Endothelial cell (in vitro differentiated cells): ENCODE results near the gene LSAMP. TPM values are rescaled to one million over a fixed set of nuclear protein-coding genes. Genes with fewer than 3 reads are reported as not detected.
A peak's percentile ranks its signal among the peaks of the same experiment; 100 is the strongest.

Experiments
- DNase-seq: peaks from one replicate; pipeline ENCODE4 v3.0.0; 2021; ENCODE audit warnings: low spot score
- H3K27ac Mint-ChIP-seq: one replicate; pipeline ENCODE4 v1.8.0; 2021; ENCODE audit warnings: mixed read lengths, inconsistent platforms; ENCODE audit not compliant: unreplicated experiment
- H3K27me3 Mint-ChIP-seq: one replicate; pipeline ENCODE4 v1.8.0; 2021; ENCODE audit warnings: mild to moderate bottlenecking, moderate library complexity, mixed read lengths, inconsistent platforms; ENCODE audit not compliant: unreplicated experiment
- H3K36me3 Mint-ChIP-seq: one replicate; pipeline ENCODE4 v1.8.0; 2021; ENCODE audit warnings: mild to moderate bottlenecking, low read depth, mixed read lengths, inconsistent platforms; ENCODE audit not compliant: unreplicated experiment
- H3K4me1 Mint-ChIP-seq: one replicate; pipeline ENCODE4 v1.8.0; 2021; ENCODE audit warnings: mild to moderate bottlenecking, mixed read lengths, inconsistent platforms; ENCODE audit not compliant: unreplicated experiment
- H3K4me3 Mint-ChIP-seq: one replicate; pipeline ENCODE4 v1.8.0; 2021; ENCODE audit warnings: mild to moderate bottlenecking, mixed read lengths, inconsistent platforms; ENCODE audit not compliant: unreplicated experiment
- H3K9me3 Mint-ChIP-seq: one replicate; pipeline ENCODE4 v1.8.0; 2021; ENCODE audit warnings: mixed read lengths, inconsistent platforms; ENCODE audit not compliant: unreplicated experiment
- total RNA-seq: library from RNA; stranded (reverse); fragmentation: NEBNext Ultra II Directional; extraction: Animal tissue kit (Norgen Biotek cat#: 25700); gene quantifications from one replicate; pipeline ENCODE4 v1.2.1, GENCODE V29; 2021; ENCODE audit not compliant: unreplicated experiment
- TF ChIP-seq, protein P1 (sequence below): fragments of 200-600 bp; sonication (generic); IDR thresholded peaks from one replicate; pipeline ENCODE4 v1.5.0; 2021; ENCODE audit warnings: antibody characterized with exemption; ENCODE audit not compliant: unreplicated experiment

The LSAMP gene
- total RNA-seq, 1 donor from 2014 or later, result 6.1 TPM

DNA sequence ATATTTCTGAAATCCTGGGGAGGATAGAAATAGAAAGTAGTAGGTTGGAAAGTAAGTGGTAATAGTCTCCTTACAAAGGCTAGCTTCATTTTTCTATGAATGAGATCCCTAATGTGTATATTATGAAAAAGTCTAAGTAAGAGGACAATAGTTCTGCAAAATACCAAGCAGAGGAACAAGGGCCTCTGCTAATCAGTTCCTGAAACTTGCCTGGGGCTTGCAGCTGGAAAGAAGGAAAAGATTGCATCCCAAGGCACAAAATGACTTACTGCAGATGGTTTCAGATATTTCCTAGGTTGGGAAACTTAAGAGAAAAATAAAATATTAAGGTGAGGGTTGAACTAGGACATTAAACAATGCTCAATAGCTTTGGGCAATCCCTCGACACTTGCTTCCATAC is 528.4 kb downstream of the LSAMP start:
- TF ChIP-seq, protein P1, sequence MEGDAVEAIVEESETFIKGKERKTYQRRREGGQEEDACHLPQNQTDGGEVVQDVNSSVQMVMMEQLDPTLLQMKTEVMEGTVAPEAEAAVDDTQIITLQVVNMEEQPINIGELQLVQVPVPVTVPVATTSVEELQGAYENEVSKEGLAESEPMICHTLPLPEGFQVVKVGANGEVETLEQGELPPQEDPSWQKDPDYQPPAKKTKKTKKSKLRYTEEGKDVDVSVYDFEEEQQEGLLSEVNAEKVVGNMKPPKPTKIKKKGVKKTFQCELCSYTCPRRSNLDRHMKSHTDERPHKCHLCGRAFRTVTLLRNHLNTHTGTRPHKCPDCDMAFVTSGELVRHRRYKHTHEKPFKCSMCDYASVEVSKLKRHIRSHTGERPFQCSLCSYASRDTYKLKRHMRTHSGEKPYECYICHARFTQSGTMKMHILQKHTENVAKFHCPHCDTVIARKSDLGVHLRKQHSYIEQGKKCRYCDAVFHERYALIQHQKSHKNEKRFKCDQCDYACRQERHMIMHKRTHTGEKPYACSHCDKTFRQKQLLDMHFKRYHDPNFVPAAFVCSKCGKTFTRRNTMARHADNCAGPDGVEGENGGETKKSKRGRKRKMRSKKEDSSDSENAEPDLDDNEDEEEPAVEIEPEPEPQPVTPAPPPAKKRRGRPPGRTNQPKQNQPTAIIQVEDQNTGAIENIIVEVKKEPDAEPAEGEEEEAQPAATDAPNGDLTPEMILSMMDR, result no peak
- H3K4me1 Mint-ChIP-seq, result no peaks in the 10 kb centered on the region
- H3K4me3 Mint-ChIP-seq, result no peak overlapping the region
- no peaks in the 10 kb centered on the region for H3K9me3 Mint-ChIP-seq
- no peaks in the 10 kb centered on the region for H3K36me3 Mint-ChIP-seq
- DNase-seq, result no peak
- no peak overlapping the region for H3K27ac Mint-ChIP-seq
- H3K27me3 Mint-ChIP-seq, result peaks cover 2% of the 10 kb centered on the region

DNA sequence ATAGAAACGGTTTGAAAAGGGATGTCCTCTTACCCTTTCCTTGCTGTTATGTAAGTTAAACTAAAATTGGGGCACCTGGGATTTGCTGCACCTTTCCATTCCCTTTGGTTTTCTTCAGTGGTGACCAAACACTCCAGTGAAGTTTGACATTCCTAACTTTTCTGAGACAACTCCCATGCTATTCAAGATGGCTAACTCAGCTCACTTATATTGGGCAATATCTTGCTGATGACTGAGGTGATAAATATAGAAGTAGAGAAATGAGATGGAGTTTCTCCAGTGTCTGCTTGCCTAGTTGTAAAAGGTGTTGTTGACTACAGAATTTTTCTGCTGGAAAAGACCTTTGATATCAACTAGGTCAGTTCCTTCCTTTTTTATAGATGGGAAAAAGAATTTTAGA is 530.2 kb downstream of the LSAMP start:
- H3K36me3 Mint-ChIP-seq, result no peaks in the 10 kb centered on the region
- TF ChIP-seq, protein P1, result no peak
- H3K4me1 Mint-ChIP-seq, result no peaks in the 10 kb centered on the region
- H3K27me3 Mint-ChIP-seq, result peaks cover 2% of the 10 kb centered on the region
- no peak overlapping the region for H3K27ac Mint-ChIP-seq
- H3K9me3 Mint-ChIP-seq, result no peaks in the 10 kb centered on the region
- H3K4me3 Mint-ChIP-seq, result no peak overlapping the region
- DNase-seq, result no peak

DNA sequence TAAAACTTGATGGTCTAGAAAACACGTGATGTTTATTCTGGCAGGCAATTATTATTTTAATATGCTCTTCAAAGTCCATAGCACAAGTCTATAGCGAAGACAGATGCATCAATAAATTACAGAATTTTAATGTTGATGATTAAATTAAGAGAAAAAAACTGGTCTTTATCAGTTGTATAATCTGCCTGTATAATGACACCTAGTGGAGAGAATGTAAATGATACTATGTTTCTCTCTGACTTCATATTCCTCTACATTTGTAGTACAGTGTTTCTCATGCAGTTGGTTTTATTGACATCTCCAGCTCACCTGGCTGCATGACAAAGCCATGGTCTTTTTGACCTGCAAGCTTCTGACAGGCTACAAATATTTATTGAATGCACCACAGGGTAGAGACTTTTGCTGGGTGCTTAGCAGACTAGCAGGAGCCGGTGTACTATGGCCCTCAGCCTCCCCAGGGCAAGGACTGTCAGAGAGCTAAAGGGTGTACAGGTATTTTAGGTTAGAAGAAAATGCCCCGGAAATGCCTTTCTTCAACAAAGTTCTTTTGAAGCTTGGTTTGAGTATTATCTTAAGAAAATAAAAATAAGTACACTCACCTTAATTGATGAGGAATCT is 532.1 kb downstream of the LSAMP start:
- Mint-ChIP-seq H3K27ac (no peak overlapping the region), H3K4me1 (no peaks in the 10 kb centered on the region), H3K4me3 (no peak overlapping the region), H3K36me3 (no peaks in the 10 kb centered on the region), H3K27me3 (peaks cover 2% of the 10 kb centered on the region), H3K9me3 (no peaks in the 10 kb centered on the region)
- TF ChIP-seq, protein P1, result peak; percentile 70
- no peak for DNase-seq

DNA sequence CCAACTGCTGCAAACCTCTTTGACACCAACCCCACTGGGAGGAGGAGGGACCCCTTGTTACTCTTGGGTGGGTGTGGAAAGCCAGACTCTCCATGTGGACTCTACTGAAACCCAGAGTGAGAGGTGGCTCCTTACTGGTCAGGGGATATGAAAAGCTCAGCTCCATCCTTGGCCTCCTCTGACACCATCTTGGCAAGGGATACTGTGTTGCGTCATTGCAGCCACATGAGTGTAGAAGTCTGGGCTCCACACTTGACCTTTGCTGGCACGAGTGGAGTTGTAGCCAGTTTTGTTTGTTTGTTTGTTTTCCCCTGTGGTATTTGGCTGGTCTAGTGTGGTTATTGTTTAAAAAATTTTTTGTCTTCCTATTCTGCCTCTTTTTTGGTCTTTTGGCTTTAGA is 532.9 kb downstream of the LSAMP start:
- DNase-seq, result no peak
- Mint-ChIP-seq H3K27ac (no peak overlapping the region), H3K9me3 (no peaks in the 10 kb centered on the region), H3K4me3 (no peak overlapping the region), H3K36me3 (no peaks in the 10 kb centered on the region), H3K27me3 (peaks cover 2% of the 10 kb centered on the region), H3K4me1 (no peaks in the 10 kb centered on the region)
- TF ChIP-seq, protein P1, result no peak

DNA sequence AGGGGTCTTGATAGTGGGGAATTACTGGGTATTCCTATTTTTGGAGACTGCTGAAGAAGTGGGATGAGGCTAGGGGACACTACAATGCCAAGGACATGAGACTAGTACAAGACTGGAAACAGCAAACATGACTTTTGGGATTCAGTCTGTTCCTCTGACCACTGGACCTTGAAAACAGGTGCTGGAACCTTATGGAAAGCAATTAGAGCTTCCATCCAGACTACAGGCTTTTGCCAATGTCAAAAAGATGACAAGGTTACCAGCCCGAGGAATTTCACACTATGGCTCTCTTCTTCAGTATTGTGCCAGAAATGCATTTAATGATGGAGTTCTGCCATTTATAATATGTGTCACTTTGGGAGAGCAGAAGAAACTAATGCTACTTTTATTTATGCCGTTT is 539.4 kb downstream of the LSAMP start:
- Mint-ChIP-seq H3K4me3 (no peak overlapping the region), H3K9me3 (no peaks in the 10 kb centered on the region), H3K27ac (no peak overlapping the region), H3K36me3 (no peaks in the 10 kb centered on the region), H3K27me3 (no peaks in the 10 kb centered on the region), H3K4me1 (no peaks in the 10 kb centered on the region)
- TF ChIP-seq, protein P1, result no peak
- DNase-seq, result no peak
